GM18520 (cell line): ENCODE results near the gene MARCKSL1.
"Not testable (repeated sequence)": the region's sequence is repeated elsewhere in the genome, so short reads cannot be mapped to it uniquely, and the experiment has no call there.

Source experiments
- ATAC-seq: cut with Tn5 transposase; IDR thresholded peaks from one replicate; pipeline ENCODE4 v1.9.1; 2021; ENCODE audit not compliant: unreplicated experiment

The MARCKSL1 gene

DNA sequence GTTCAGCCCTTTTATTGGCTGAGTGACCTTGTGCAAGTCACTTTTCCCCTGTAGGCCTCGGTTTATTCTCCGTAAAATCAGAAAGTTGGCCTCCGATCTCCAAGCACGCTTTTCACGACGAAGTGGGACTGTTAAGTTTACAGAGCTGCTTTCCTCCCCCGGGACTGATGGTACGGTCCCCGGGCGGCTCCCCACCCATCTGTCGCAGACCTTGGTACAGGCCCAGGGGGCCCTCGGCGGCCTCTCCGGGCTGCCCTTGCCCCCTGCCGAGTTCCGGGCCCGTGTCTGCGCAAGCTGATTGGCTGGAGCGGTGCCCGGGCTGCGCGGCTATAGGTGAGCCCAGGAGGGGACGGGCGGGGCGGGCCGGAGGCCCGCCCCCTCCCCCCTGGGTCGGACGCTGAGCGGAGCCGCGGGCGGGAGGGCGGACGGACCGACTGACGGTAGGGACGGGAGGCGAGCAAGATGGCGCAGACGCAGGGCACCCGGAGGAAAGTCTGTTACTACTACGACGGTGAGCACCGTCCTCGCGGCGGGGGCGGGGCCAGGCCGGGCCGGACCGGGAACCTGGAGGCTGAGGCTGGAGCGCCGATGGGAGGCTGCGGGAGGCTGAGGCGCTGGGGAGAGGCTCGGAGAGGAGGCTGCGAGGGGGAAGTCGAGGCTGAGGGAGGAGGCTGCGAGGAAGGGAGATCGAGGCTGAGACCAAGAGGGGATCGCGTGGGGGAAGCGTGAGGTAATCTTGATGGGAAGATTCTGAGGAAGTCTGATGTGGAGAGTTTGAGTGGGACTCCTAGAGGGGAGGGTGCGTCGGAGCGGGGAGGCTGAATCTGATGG is 44.1 kb downstream of the MARCKSL1 start, which contains the start of gene HDAC1:
Gene HDAC1, plus strand, starts transcription at position 376 of the 831 bp plus-strand sequence. Its CDS starts 87 bp downstream, at position 463.
- ATAC-seq: peak; percentile 98

GRCh38 chr1:32291145-32291707 is 44.8 kb downstream of the MARCKSL1 start:
- no peak for ATAC-seq

- no peak for ATAC-seq
Measured at GRCh38 chr1:32289256-32289655, 46.8 kb downstream of the MARCKSL1 start.

GRCh38 chr1:32286763-32287162 is 49.3 kb downstream of the MARCKSL1 start:
- ATAC-seq: no peak

GRCh38 chr1:32285658-32286057 is 50.4 kb downstream of the MARCKSL1 start:
- no peak for ATAC-seq

DNA sequence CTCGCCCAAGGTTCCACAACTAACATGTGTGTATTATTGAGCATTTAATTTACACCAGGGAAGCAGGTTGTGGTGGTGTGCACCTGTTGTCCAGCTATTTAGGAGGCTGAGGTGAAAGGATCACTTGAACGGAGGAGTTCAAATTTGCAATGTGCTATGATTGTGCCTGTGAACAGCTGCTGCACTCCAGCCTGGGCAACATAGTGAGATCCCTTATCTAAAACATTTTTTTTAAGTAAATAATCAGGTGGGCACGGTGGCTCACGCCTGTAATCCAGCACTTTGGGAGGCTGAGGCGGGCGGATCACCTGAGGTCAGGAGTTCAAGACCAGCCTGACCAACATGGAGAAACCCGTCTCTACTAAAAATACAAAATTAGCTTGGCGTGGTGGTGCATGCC is 51.3 kb downstream of the MARCKSL1 start:
- ATAC-seq: not testable (repeated sequence)
